ENCODE results near the gene LIN7A.

The LIN7A gene

GRCh38 chr12:80829767-80830166 is 108.0 kb downstream of the LIN7A start:
- Histone ChIP-seq H3K36me3 (peaks cover 25% of the 10 kb centered on the region), H3K4me3 (ENCODE audit: low read depth in 1 of 2, low read length in 1 of 2) (no peak overlapping the region), H3K9me3 (no peaks in the 10 kb centered on the region), H3K27ac (no peak overlapping the region), H3K4me1 (ENCODE audit: control insufficient read depth in 1 of 2, insufficient read depth in 1 of 2, low read depth in 1 of 2, low read length in 1 of 2) (no peaks in the 10 kb centered on the region), H3K27me3 (no peaks in the 10 kb centered on the region)
- no peak for TF ChIP-seq CTCF (IDR thresholded peaks at IDR 0.05)

DNA sequence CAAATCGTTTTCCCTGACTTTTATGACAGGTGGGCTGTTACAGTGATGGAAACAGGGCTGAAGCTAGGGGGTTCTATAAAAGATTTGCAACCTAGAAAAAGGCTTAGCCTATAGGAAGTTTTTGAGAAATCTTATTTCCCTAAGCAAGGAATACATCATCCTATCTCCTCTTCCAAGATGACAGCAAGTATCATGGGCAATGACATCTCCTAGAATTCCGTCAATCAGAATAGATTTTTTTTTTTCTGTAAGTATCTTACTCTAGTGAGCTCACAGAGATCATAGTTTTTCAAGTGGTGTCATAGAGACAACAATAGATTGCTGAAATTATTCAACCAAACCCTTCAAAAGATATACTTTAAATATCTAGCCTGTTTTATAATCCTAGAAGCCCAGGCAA is 112.2 kb downstream of the LIN7A start:
- Histone ChIP-seq H3K4me3 (ENCODE audit: low read depth in 1 of 2, low read length in 1 of 2) (no peak overlapping the region), H3K27ac (no peak overlapping the region), H3K36me3 (peaks cover 19% of the 10 kb centered on the region), H3K4me1 (ENCODE audit: control insufficient read depth in 1 of 2, insufficient read depth in 1 of 2, low read depth in 1 of 2, low read length in 1 of 2) (no peaks in the 10 kb centered on the region), H3K27me3 (no peaks in the 10 kb centered on the region), H3K9me3 (no peaks in the 10 kb centered on the region)
- TF ChIP-seq CTCF (IDR thresholded peaks at IDR 0.05), result no peak

DNA sequence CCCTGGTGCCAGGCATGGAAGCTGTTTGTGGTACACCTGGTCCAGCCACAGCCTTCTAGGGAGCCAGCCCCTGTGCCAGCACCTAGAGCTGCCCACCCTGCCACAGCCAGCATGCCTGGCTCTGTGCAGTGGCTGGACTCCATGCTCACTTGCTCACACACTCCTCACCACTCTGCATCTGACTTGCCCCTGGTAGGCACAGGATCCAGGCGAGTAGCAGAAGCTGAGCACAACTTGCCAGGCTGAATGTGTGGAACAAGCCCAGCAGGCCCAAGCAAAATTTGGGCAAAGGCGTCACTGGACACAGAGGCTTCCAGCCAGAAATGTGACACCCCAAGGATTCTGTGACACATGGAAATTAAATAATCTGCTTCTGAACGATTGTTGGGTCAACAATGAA is 114.3 kb downstream of the LIN7A start:
- no peaks in the 10 kb centered on the region for H3K4me1 ChIP-seq (ENCODE audit: control insufficient read depth in 1 of 2, insufficient read depth in 1 of 2, low read depth in 1 of 2, low read length in 1 of 2)
- no peaks in the 10 kb centered on the region for H3K9me3 ChIP-seq
- H3K27ac ChIP-seq, result no peak overlapping the region
- H3K27me3 ChIP-seq, result no peaks in the 10 kb centered on the region
- peaks cover 19% of the 10 kb centered on the region for H3K36me3 ChIP-seq
- no peak for TF ChIP-seq CTCF (IDR thresholded peaks at IDR 0.05)
- no peak overlapping the region for H3K4me3 ChIP-seq (ENCODE audit: low read depth in 1 of 2, low read length in 1 of 2)

- TF ChIP-seq CTCF (IDR thresholded peaks at IDR 0.05), result no peak
Measured at GRCh38 chr12:80821513-80822000, 116.2 kb downstream of the LIN7A start.

GRCh38 chr12:80818878-80819277 is 118.9 kb downstream of the LIN7A start:
- Histone ChIP-seq H3K4me1 (ENCODE audit: control insufficient read depth in 1 of 2, insufficient read depth in 1 of 2, low read depth in 1 of 2, low read length in 1 of 2) (no peaks in the 10 kb centered on the region), H3K27ac (no peak overlapping the region), H3K36me3 (peaks cover 19% of the 10 kb centered on the region), H3K9me3 (no peaks in the 10 kb centered on the region), H3K4me3 (ENCODE audit: low read depth in 1 of 2, low read length in 1 of 2) (no peak overlapping the region), H3K27me3 (no peaks in the 10 kb centered on the region)
- TF ChIP-seq CTCF (IDR thresholded peaks at IDR 0.05), result no peak

More at GRCh38 chr12:80821513-80822000, 116.2 kb downstream of the LIN7A start:
- no peaks in the 10 kb centered on the region for H3K4me1 ChIP-seq (ENCODE audit: control insufficient read depth in 1 of 2, insufficient read depth in 1 of 2, low read depth in 1 of 2, low read length in 1 of 2)
- no peak overlapping the region for H3K4me3 ChIP-seq (ENCODE audit: low read depth in 1 of 2, low read length in 1 of 2)
- peaks cover 19% of the 10 kb centered on the region for H3K36me3 ChIP-seq
- H3K27ac ChIP-seq, result no peak overlapping the region
- H3K9me3 ChIP-seq, result no peaks in the 10 kb centered on the region
- H3K27me3 ChIP-seq, result no peaks in the 10 kb centered on the region

GRCh38 chr12:80815351-80815750 is 122.4 kb downstream of the LIN7A start:
- Histone ChIP-seq H3K9me3 (no peaks in the 10 kb centered on the region), H3K27me3 (no peaks in the 10 kb centered on the region), H3K27ac (no peak overlapping the region), H3K36me3 (peaks cover 14% of the 10 kb centered on the region), H3K4me1 (ENCODE audit: control insufficient read depth in 1 of 2, insufficient read depth in 1 of 2, low read depth in 1 of 2, low read length in 1 of 2) (no peaks in the 10 kb centered on the region), H3K4me3 (ENCODE audit: low read depth in 1 of 2, low read length in 1 of 2) (no peak overlapping the region)
- TF ChIP-seq CTCF (IDR thresholded peaks at IDR 0.05), result no peak
